HEK293 (cell line): Measurements from ENCODE around the gene CDK10.

Experiments
- CTCF ChIA-PET: fragments of 350-600 bp; formaldehyde crosslinking; extraction: SDS; loops from one replicate; lab custom pipeline; 2021; ENCODE audit warnings: antibody characterized with exemption; lab: Yijun Ruan, JAX
- POLR2A ChIA-PET: fragments of 300-600 bp; formaldehyde crosslinking; extraction: SDS; loops from one replicate; lab custom pipeline; 2020; ENCODE audit warnings: antibody characterized with exemption, inconsistent platforms; lab: Yijun Ruan, JAX
- H3K27ac ChIP-seq: fragments of 200-500 bp; sonication (Bioruptor generic); 2 replicates; pipeline ENCODE4 v1.5.1; 2014; ENCODE audit warnings: low read depth, low read length, control low read depth, inconsistent platforms; ENCODE audit errors: extremely low read depth
- H3K36me3 ChIP-seq, 2 experiments: fragments of 200-500 bp in 1 of 2; sonication (Bioruptor generic) in 1 of 2; 1 replicate in 1 of 2; 2 replicates in 1 of 2; pipeline ENCODE4 v1.5.1; 2014 to 2017; ENCODE audit warnings: inconsistent platforms in 2 of 2, low read length in 2 of 2; ENCODE audit not compliant: control insufficient read depth in 2 of 2, insufficient read depth in 1 of 2
- H3K4me1 ChIP-seq: fragments of 200-500 bp; sonication (Bioruptor generic); 2 replicates; pipeline ENCODE4 v1.5.1; 2014; ENCODE audit warnings: mild to moderate bottlenecking, low read length, inconsistent platforms; ENCODE audit not compliant: control insufficient read depth, insufficient read depth
- H3K4me3 ChIP-seq: 2 replicates; pipeline ENCODE4 v1.5.1; 2011; ENCODE audit warnings: low read depth, mild to moderate bottlenecking, control low read depth, low read length, moderate library complexity
- H3K9me3 ChIP-seq: fragments of 200-500 bp; sonication (Bioruptor generic); 2 replicates; pipeline ENCODE4 v1.5.1; 2014; ENCODE audit warnings: low read depth, low read length, inconsistent platforms; ENCODE audit not compliant: control insufficient read depth, insufficient read depth
- EGR2 ChIP-seq: fragments of 450-650 bp; formaldehyde crosslinking; IDR thresholded peaks from 2 replicates; pipeline ENCODE4 v1.5.1; 2016; ENCODE audit warnings: low read depth, missing biosample characterization, missing genetic modification characterization
- OVOL3 ChIP-seq: fragments of 450-650 bp; formaldehyde crosslinking; IDR thresholded peaks from 2 replicates; pipeline ENCODE4 v1.5.1; 2016; ENCODE audit warnings: missing biosample characterization, missing genetic modification characterization
- SCRT1 ChIP-seq: fragments of 450-650 bp; formaldehyde crosslinking; IDR thresholded peaks from 2 replicates; pipeline ENCODE4 v1.5.1; 2016; ENCODE audit warnings: missing biosample characterization, missing genetic modification characterization, borderline replicate concordance
- ZIC2 ChIP-seq: fragments of 450-650 bp; formaldehyde crosslinking; IDR thresholded peaks from 2 replicates; pipeline ENCODE4 v1.5.1; 2016; ENCODE audit warnings: missing biosample characterization, missing genetic modification characterization
- ZNF174 ChIP-seq: fragments of 450-650 bp; formaldehyde crosslinking; IDR thresholded peaks from 2 replicates; pipeline ENCODE4 v1.5.0; 2017; ENCODE audit warnings: missing biosample characterization, mild to moderate bottlenecking, missing genetic modification characterization
- ZNF292 ChIP-seq: fragments of 450-650 bp; formaldehyde crosslinking; IDR thresholded peaks from 2 replicates; pipeline ENCODE4 v1.5.1; 2016; ENCODE audit warnings: low read depth, missing biosample characterization, missing genetic modification characterization, borderline replicate concordance
- ZNF311 ChIP-seq: fragments of 450-650 bp; formaldehyde crosslinking; IDR thresholded peaks from 2 replicates; pipeline ENCODE4 v1.5.1; 2017; ENCODE audit warnings: missing biosample characterization, missing genetic modification characterization, borderline replicate concordance
- ZNF404 ChIP-seq: fragments of 450-650 bp; formaldehyde crosslinking; IDR thresholded peaks from 2 replicates; pipeline ENCODE4 v1.5.1; 2017; ENCODE audit warnings: missing biosample characterization, missing genetic modification characterization
- ZNF426 ChIP-seq: fragments of 450-650 bp; formaldehyde crosslinking; IDR thresholded peaks from 2 replicates; pipeline ENCODE4 v1.5.1; 2017; ENCODE audit warnings: missing biosample characterization, missing genetic modification characterization, mild to moderate bottlenecking, inconsistent platforms, moderate library complexity
- ZNF707 ChIP-seq: fragments of 450-650 bp; formaldehyde crosslinking; IDR thresholded peaks from 2 replicates; pipeline ENCODE4 v1.5.1; 2016; ENCODE audit warnings: missing biosample characterization, missing genetic modification characterization
- ZNF76 ChIP-seq: fragments of 450-650 bp; formaldehyde crosslinking; IDR thresholded peaks from 2 replicates; pipeline ENCODE4; 2016; ENCODE audit warnings: low read depth, missing biosample characterization, missing genetic modification characterization, borderline replicate concordance
- TF ChIP-seq, protein P1 (sequence below): fragments of 450-650 bp; formaldehyde crosslinking; IDR thresholded peaks from 2 replicates; pipeline ENCODE4 v1.5.1; 2017; ENCODE audit warnings: missing biosample characterization, missing genetic modification characterization
- TF ChIP-seq, protein P2 (sequence below): fragments of 450-650 bp; formaldehyde crosslinking; IDR thresholded peaks from 2 replicates; pipeline ENCODE4 v1.5.1; 2016; ENCODE audit warnings: missing biosample characterization, missing genetic modification characterization, low read depth
- TF ChIP-seq, protein P3 (sequence below): fragments of 450-650 bp; formaldehyde crosslinking; IDR thresholded peaks from 2 replicates; pipeline ENCODE4 v1.5.1; 2016; ENCODE audit warnings: missing biosample characterization, missing genetic modification characterization

CDK10 gene

DNA sequence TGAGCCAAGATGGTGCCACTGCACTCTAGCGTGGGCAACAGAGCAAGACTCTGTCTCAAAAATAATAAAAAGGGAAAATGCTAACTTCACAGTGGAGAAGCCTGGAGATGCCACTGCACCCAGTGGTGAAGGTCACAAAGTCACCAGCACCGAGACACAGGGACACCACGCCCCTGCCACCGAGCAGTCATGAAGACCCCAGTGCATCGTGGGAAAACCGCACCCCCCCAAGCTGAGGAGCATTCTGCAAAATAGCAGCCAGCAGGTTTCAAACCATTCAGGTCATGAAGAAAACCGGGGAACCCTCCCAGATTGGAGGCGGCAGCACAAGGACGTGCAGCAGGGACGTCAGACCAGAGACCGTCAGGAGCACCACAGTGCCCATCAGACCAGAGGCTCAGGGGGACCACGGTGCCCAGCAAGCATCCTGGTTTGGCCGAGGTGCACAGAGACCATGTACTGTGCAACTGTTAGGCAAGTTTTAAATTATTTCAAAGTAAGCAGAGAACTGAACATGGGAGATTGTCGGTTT lies 42.7 kb upstream of the CDK10 start:
- Histone ChIP-seq H3K36me3 (peaks cover 0 to 30% of the 10 kb centered on the region in 2 experiments; a peak in 2 of 3 replicates), H3K27ac (no peak overlapping the region), H3K4me1 (no peaks in the 10 kb centered on the region)
- TF ChIP-seq SCRT1 (tag by site-specific recombination), result no peak
- TF ChIP-seq ZNF426 (tag by site-specific recombination), result no peak
- TF ChIP-seq ZNF76, result no peak
- no peak for TF ChIP-seq ZNF292 (tag by site-specific recombination)
- TF ChIP-seq, protein P1, sequence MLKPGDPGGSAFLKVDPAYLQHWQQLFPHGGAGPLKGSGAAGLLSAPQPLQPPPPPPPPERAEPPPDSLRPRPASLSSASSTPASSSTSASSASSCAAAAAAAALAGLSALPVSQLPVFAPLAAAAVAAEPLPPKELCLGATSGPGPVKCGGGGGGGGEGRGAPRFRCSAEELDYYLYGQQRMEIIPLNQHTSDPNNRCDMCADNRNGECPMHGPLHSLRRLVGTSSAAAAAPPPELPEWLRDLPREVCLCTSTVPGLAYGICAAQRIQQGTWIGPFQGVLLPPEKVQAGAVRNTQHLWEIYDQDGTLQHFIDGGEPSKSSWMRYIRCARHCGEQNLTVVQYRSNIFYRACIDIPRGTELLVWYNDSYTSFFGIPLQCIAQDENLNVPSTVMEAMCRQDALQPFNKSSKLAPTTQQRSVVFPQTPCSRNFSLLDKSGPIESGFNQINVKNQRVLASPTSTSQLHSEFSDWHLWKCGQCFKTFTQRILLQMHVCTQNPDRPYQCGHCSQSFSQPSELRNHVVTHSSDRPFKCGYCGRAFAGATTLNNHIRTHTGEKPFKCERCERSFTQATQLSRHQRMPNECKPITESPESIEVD (tag by site-specific recombination), result no peak
- TF ChIP-seq, all 188 proteins: peak for 0
- Histone ChIP-seq H3K9me3 (no peaks in the 10 kb centered on the region), H3K4me3 (no peak overlapping the region)
- POLR2A ChIA-PET, result interaction anchor here (1.0 kb wide), 1 partner anchor 78 kb away, joined by 3 read pairs; no protein-coding TSS in a partner anchor
- CTCF ChIA-PET, result no interaction called here

DNA sequence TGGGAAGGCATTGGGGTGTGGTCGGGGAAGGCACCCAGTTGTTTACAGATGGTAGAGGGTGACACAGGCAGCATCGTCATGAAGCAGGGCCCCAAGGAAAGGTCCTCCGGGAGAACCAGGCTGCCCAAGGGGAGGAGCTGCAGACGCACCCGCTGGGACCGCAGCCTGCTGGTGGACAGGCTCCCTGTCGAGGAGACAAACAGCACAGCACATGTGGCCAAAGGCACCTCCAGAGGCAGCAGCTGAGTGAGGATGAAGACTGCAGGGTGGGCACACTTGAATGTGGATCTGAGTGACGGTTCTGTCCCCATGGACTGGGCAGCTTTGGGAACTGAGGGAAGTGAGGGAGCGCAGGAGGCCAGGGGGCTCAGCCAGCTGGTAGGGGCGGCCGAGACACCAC lies 41.4 kb upstream of the CDK10 start:
- POLR2A ChIA-PET, result no interaction called here
- H3K27ac ChIP-seq, result no peak overlapping the region
- CTCF ChIA-PET, result no interaction called here

DNA sequence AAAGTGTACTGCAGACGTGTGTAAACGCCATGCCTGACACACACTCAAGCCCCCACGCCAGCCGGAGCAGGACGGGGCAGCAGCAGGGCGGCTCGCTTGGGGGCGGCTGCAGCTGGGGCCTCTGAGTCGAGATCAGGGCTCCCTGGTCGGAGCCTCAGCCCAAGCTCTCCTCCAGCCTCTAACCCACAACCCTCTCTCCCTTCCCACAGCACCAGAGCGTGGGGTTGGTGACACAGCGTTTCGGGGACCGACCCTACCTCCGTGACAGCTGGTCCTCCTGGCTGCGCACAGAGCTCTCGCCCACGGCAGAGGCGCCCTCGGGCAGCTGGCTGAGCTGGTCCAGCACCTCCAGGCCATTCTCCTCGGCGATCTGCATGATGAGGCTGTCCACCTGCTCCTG lies 40.2 kb upstream of the CDK10 start:
- no peaks in the 10 kb centered on the region for H3K4me1 ChIP-seq
- no peak overlapping the region for H3K4me3 ChIP-seq
- CTCF ChIA-PET, result no interaction called here
- peaks cover 0 to 47% of the 10 kb centered on the region in 2 experiments; a peak in 2 of 3 replicates for H3K36me3 ChIP-seq
- no peaks in the 10 kb centered on the region for H3K9me3 ChIP-seq
- POLR2A ChIA-PET, result interaction anchor here (1.4 kb wide), 1 partner anchor 81 kb away, joined by 4 read pairs; no protein-coding TSS in a partner anchor
- H3K27ac ChIP-seq, result no peak overlapping the region
- TF ChIP-seq ZNF311 (no peak), EGR2 (tag by site-specific recombination) (0 out of 2 replicates have a peak, but pooled peaks have one; percentile 21), ZNF174 (tag by site-specific recombination) (no peak)
- TF ChIP-seq, protein P2, sequence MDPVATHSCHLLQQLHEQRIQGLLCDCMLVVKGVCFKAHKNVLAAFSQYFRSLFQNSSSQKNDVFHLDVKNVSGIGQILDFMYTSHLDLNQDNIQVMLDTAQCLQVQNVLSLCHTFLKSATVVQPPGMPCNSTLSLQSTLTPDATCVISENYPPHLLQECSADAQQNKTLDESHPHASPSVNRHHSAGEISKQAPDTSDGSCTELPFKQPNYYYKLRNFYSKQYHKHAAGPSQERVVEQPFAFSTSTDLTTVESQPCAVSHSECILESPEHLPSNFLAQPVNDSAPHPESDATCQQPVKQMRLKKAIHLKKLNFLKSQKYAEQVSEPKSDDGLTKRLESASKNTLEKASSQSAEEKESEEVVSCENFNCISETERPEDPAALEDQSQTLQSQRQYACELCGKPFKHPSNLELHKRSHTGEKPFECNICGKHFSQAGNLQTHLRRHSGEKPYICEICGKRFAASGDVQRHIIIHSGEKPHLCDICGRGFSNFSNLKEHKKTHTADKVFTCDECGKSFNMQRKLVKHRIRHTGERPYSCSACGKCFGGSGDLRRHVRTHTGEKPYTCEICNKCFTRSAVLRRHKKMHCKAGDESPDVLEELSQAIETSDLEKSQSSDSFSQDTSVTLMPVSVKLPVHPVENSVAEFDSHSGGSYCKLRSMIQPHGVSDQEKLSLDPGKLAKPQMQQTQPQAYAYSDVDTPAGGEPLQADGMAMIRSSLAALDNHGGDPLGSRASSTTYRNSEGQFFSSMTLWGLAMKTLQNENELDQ (tag by site-specific recombination), result no peak

More for the DNA sequence above, 41.4 kb upstream of the CDK10 start:
- H3K9me3 ChIP-seq, result no peaks in the 10 kb centered on the region
- no peak for TF ChIP-seq ZNF404 (tag by site-specific recombination)
- TF ChIP-seq OVOL3 (tag by site-specific recombination), result no peak
- no peak for TF ChIP-seq SCRT1 (tag by site-specific recombination)
- no peak for TF ChIP-seq ZNF707 (tag by site-specific recombination)
- TF ChIP-seq, protein P3, sequence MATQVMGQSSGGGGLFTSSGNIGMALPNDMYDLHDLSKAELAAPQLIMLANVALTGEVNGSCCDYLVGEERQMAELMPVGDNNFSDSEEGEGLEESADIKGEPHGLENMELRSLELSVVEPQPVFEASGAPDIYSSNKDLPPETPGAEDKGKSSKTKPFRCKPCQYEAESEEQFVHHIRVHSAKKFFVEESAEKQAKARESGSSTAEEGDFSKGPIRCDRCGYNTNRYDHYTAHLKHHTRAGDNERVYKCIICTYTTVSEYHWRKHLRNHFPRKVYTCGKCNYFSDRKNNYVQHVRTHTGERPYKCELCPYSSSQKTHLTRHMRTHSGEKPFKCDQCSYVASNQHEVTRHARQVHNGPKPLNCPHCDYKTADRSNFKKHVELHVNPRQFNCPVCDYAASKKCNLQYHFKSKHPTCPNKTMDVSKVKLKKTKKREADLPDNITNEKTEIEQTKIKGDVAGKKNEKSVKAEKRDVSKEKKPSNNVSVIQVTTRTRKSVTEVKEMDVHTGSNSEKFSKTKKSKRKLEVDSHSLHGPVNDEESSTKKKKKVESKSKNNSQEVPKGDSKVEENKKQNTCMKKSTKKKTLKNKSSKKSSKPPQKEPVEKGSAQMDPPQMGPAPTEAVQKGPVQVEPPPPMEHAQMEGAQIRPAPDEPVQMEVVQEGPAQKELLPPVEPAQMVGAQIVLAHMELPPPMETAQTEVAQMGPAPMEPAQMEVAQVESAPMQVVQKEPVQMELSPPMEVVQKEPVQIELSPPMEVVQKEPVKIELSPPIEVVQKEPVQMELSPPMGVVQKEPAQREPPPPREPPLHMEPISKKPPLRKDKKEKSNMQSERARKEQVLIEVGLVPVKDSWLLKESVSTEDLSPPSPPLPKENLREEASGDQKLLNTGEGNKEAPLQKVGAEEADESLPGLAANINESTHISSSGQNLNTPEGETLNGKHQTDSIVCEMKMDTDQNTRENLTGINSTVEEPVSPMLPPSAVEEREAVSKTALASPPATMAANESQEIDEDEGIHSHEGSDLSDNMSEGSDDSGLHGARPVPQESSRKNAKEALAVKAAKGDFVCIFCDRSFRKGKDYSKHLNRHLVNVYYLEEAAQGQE (tag by site-specific recombination), result no peak
- peak; percentile 67 for TF ChIP-seq ZIC2 (tag by site-specific recombination)
- no peak overlapping the region for H3K4me3 ChIP-seq
- H3K4me1 ChIP-seq, result no peaks in the 10 kb centered on the region
- H3K36me3 ChIP-seq, result peaks cover 0 to 37% of the 10 kb centered on the region in 2 experiments; a peak in 2 of 3 replicates
